Spleen (tissue), 11 donors: ENCODE results near the gene PFKM. TPM values are rescaled to one million over a fixed set of nuclear protein-coding genes. Genes with fewer than 3 reads are reported as not detected.

Source experiments
- DNase-seq: peaks from one replicate; pipeline ENCODE4 v3.0.0-alpha.2; 2020
- H3K27ac ChIP-seq, 8 donors: fragments of 200-600 bp; sonication (generic) in 7 of 8; 1 replicate in 4 of 8; 2 replicates in 4 of 8; pipeline versions ENCODE4 v1.5.0 to v1.8.0; 2016 to 2021; ENCODE audit warnings: inconsistent platforms in 4 of 8, mild to moderate bottlenecking in 4 of 8, moderate library complexity in 1 of 8
- H3K27me3 ChIP-seq, 7 donors: fragments of 200-600 bp; sonication (generic) in 6 of 7; replicated peaks in 1 of 7; 1 replicate in 4 of 7; 2 replicates in 3 of 7; pipeline versions ENCODE4 v1.5.0 to v1.8.0; 2016 to 2021; ENCODE audit warnings: inconsistent platforms in 3 of 7, mild to moderate bottlenecking in 1 of 7
- H3K36me3 ChIP-seq, 6 donors: fragments of 200-600 bp; sonication (generic) in 5 of 6; 1 replicate in 4 of 6; 2 replicates in 2 of 6; pipeline versions ENCODE4 v1.5.0 to v1.8.0; 2016 to 2021; ENCODE audit warnings: inconsistent platforms in 2 of 6
- H3K4me1 ChIP-seq, 6 donors: fragments of 200-600 bp; sonication (generic) in 5 of 6; 1 replicate in 3 of 6; 2 replicates in 3 of 6; pipeline versions ENCODE4 v1.5.0 to v1.8.0; 2016 to 2021; ENCODE audit warnings: inconsistent platforms in 3 of 6
- H3K4me3 ChIP-seq, 8 donors: fragments of 200-600 bp; sonication (generic) in 7 of 8; 1 replicate in 4 of 8; 2 replicates in 4 of 8; pipeline versions ENCODE4 v1.5.0 to v1.8.0; 2016 to 2021; ENCODE audit warnings: inconsistent platforms in 4 of 8, mild to moderate bottlenecking in 4 of 8, moderate library complexity in 2 of 8
- H3K9me3 ChIP-seq, 8 donors: fragments of 200-600 bp; sonication (generic) in 7 of 8; 1 replicate in 4 of 8; 2 replicates in 4 of 8; pipeline versions ENCODE4 v1.5.0 to v1.8.0; 2016 to 2021; ENCODE audit warnings: inconsistent platforms in 4 of 8
- POLR2A ChIP-seq, 3 donors: fragments of 450-650 bp; IDR thresholded peaks; one replicate each; pipeline ENCODE4 v1.5.1; 2017; ENCODE audit warnings: antibody characterized with exemption in 3 of 3, mild to moderate bottlenecking in 1 of 3
- POLR2AphosphoS5 ChIP-seq, 3 donors: sonication (generic); formaldehyde crosslinking; IDR thresholded peaks; one replicate each; pipeline ENCODE4 v1.5.1; 2017; ENCODE audit warnings: antibody characterized with exemption in 3 of 3
- WGBS, 5 donors: extraction: QIAGEN DNeasy Blood & Tissue Kit in 3 of 5; methylation state at CpG; one replicate each; pipeline versions ENCODE4 v1.1.5 to v1.1.7; 2013 to 2018; 5-methylcytosine and 5-hydroxymethylcytosine counted together
- intact Hi-C: fragments of 100-400 bp; cut with DNase I; formaldehyde crosslinking; loops from one replicate; pipeline ENCODE4 v1.15.0; 2023; ENCODE audit warnings: low total_unique reads
- polyA plus RNA-seq, 3 donors: library from polyadenylated mRNA; stranded (reverse); fragments of 200-250 nt; gene quantifications; one replicate each; pipeline ENCODE4 v1.2.1, GENCODE V29; 2013
- total RNA-seq, 7 donors: library from RNA; depleted of rRNA in 3 of 7; stranded (reverse); fragments of >200 nt in 3 of 7; fragmentation: NEBNext Ultra II Directional in 4 of 7; extraction: Animal tissue kit (Norgen Biotek cat#: 25700) in 4 of 7; gene quantifications; one replicate each; pipeline versions ENCODE4 v1.1.0 to v1.2.1, GENCODE V29; 2016 to 2021
- TF ChIP-seq, protein P1 (sequence below), 11 experiments: fragments of 200-600 bp in 7 of 11; fragments of 450-650 bp in 4 of 11; sonication (generic) in 4 of 11; IDR thresholded peaks in 8 of 11; conservative IDR thresholded peaks in 3 of 11; 1 replicate in 7 of 11; 2 replicates in 4 of 11; pipeline versions ENCODE4 v1.4.0 to v1.8.0; 2016 to 2021; ENCODE audit warnings: antibody characterized with exemption in 11 of 11, inconsistent platforms in 4 of 11, mild to moderate bottlenecking in 1 of 11
- donor health status: healthy with polysubstance abuse.
- donor health status: DM: no; HTN: no; CAD: no; lungs with moderate emphysema.
- donor health status: DM: no; HTN: no; CAD: no.
- donor health status: Bipolar disorder and iron deficiency.
- donor health status: healthy.
- donor health status: DM: no; HTN: no; CAD: no.
- donor health status: DM: yes; HTN: yes; CAD: no.

PFKM gene
- total and polyA plus RNA-seq, 10 donors: 13.6 to 52.5 (median 30.7) TPM

DNA sequence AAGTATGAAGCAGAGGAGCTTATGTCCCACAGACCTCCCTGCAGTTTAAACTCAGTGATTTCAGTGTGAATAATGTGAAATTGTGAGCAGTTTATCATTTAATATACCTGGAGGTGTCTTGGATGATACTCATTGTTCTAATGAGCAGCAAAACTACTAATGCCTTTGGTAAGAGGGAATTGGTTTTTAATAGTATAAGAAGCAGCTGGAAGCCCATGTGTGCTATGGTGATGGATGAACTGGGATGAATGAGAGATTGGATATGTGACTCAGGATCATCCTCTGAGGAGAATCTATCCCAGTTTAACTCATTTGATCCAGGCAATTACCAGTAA lies 57.2 kb downstream of the PFKM start:
- Histone ChIP-seq H3K27ac (no peak overlapping the region), H3K4me3 (no peak overlapping the region), H3K27me3 (peaks cover 0 to 22% (median 0%) of the 10 kb centered on the region in 7 donors), H3K4me1 (peaks cover 0 to 10% (median 0%) of the 10 kb centered on the region in 6 donors), H3K36me3 (no peaks in the 10 kb centered on the region), H3K9me3 (no peaks in the 10 kb centered on the region)
- TF ChIP-seq, protein P1, sequence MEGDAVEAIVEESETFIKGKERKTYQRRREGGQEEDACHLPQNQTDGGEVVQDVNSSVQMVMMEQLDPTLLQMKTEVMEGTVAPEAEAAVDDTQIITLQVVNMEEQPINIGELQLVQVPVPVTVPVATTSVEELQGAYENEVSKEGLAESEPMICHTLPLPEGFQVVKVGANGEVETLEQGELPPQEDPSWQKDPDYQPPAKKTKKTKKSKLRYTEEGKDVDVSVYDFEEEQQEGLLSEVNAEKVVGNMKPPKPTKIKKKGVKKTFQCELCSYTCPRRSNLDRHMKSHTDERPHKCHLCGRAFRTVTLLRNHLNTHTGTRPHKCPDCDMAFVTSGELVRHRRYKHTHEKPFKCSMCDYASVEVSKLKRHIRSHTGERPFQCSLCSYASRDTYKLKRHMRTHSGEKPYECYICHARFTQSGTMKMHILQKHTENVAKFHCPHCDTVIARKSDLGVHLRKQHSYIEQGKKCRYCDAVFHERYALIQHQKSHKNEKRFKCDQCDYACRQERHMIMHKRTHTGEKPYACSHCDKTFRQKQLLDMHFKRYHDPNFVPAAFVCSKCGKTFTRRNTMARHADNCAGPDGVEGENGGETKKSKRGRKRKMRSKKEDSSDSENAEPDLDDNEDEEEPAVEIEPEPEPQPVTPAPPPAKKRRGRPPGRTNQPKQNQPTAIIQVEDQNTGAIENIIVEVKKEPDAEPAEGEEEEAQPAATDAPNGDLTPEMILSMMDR (IDR thresholded peaks at IDR 0.05 in 8 of 11, conservative IDR thresholded peaks at IDR 0.05 in 3 of 11): no peak
- TF ChIP-seq POLR2AphosphoS5 (IDR thresholded peaks at IDR 0.05) (no peak), POLR2A (IDR thresholded peaks at IDR 0.05) (no peak)
- DNase-seq: no peak
- intact Hi-C loops: no loop called here

DNA sequence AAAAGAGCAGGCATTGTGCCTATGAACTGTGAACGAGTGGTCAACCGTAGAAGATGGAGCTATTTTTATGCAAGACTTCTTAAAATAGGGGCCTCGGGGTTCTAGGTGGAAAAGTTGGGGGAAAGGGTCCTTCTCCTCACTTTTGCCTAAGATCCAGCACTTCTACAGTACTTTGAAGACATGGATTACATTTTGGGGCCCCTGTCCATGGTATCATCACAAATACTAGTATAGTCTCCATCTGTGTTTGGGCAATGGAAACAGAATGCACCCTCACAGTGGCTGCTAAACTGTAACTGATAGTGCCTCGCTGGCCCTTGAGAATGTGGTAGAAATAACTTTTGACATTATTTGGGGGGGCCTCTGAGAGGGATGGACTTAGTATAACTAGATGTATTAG lies 58.8 kb downstream of the PFKM start:
- Histone ChIP-seq H3K36me3 (no peaks in the 10 kb centered on the region), H3K9me3 (no peaks in the 10 kb centered on the region), H3K27ac (no peak overlapping the region), H3K4me3 (no peak overlapping the region), H3K4me1 (peaks cover 0 to 20% (median 8%) of the 10 kb centered on the region in 6 donors), H3K27me3 (peaks cover 0 to 35% (median 0%) of the 10 kb centered on the region in 7 donors)
- intact Hi-C loops: no loop called here
- WGBS, 5 donors: 71 to 78% (median 76%) methylated on average over 4 of the region's 4 CpGs
- no peak for TF ChIP-seq POLR2AphosphoS5 (IDR thresholded peaks at IDR 0.05)
- TF ChIP-seq POLR2A (IDR thresholded peaks at IDR 0.05): no peak
- TF ChIP-seq, protein P1 (IDR thresholded peaks at IDR 0.05 in 8 of 11, conservative IDR thresholded peaks at IDR 0.05 in 3 of 11): no peak
- DNase-seq: no peak

DNA sequence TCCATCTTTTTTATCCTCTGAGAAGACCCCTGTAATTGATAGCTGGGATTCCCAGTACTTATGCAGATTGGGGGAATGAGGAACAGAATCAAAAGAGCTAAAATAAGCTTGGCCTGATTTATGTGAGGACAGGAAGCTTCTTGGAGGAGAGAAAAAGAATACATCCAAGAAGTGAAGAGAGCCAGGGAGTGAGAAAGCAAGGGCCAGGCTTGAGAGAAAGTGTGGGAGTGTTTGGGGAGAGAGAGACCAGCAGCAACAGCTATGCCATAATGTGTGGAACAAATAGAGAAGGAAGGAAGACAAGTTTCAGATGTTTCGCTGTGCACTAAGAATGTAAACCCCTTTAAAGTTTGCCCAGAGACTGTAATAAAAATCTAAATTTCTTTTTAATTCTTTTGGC lies 60.3 kb downstream of the PFKM start:
- H3K4me1 ChIP-seq: peaks cover 0 to 34% (median 21%) of the 10 kb centered on the region in 6 donors
- WGBS, 5 donors: 83 to 92% (median 90%) methylated on average over 1 of the region's 1 CpG
- DNase-seq: no peak
- no peak overlapping the region for H3K27ac ChIP-seq
- intact Hi-C loops: no loop called here
- no peak overlapping the region for H3K4me3 ChIP-seq
- peaks cover 0 to 49% (median 11%) of the 10 kb centered on the region in 7 donors for H3K27me3 ChIP-seq
- TF ChIP-seq, protein P1 (IDR thresholded peaks at IDR 0.05 in 8 of 11, conservative IDR thresholded peaks at IDR 0.05 in 3 of 11): no peak
- TF ChIP-seq POLR2A (IDR thresholded peaks at IDR 0.05) (no peak), POLR2AphosphoS5 (IDR thresholded peaks at IDR 0.05) (no peak)
- no peaks in the 10 kb centered on the region for H3K36me3 ChIP-seq
- H3K9me3 ChIP-seq: no peaks in the 10 kb centered on the region

DNA sequence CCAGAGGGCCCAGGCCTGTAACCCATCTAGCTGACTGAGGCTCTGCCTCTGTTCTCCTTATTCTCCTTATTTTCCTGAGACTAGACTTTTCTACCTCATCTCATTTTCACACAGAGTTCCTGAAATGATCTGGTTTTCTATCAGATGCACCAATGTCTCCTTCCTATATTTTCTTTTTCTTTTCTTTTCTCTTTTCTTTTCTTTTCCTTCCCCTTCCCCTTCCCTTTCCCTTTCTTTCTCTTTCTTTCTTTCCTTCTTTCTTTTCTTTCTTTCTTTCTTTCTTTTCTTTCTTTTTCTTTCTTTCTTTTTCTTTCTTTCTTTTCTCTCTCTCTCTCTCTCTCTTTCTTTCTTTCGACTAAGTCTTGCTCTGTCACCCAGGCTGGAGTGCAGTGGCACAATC lies 61.3 kb downstream of the PFKM start:
- H3K27me3 ChIP-seq: peaks cover 0 to 59% (median 20%) of the 10 kb centered on the region in 7 donors

More for the DNA sequence above, 61.3 kb downstream of the PFKM start:
- Histone ChIP-seq H3K36me3 (no peaks in the 10 kb centered on the region), H3K4me1 (peaks cover 0 to 40% (median 28%) of the 10 kb centered on the region in 6 donors), H3K9me3 (no peaks in the 10 kb centered on the region), H3K27ac (no peak overlapping the region), H3K4me3 (no peak overlapping the region)
- no peak for DNase-seq
- WGBS, 5 donors: 82 to 87% (median 83%) methylated on average over 1 of the region's 1 CpG
- TF ChIP-seq, protein P1 (IDR thresholded peaks at IDR 0.05 in 8 of 11, conservative IDR thresholded peaks at IDR 0.05 in 3 of 11): no peak
- TF ChIP-seq POLR2AphosphoS5 (IDR thresholded peaks at IDR 0.05) (no peak), POLR2A (IDR thresholded peaks at IDR 0.05) (no peak)
- intact Hi-C loops: loop anchor here (10.0 kb wide), 1 partner anchor 274 kb away; no protein-coding TSS in a partner anchor
